ENCODE data around the gene ELF3. TPM values are rescaled to one million over a fixed set of nuclear protein-coding genes. Genes with fewer than 3 reads are reported as not detected.

ELF3 gene
- total and polyA plus RNA-seq, 10 of the 15 experiments (the other 5 are each of a cell fraction or from before 2014, with no cell fraction given): 0.07 to 14.3 (median 0.58) TPM; not detected in 1

- TF ChIP-seq CREB1 (IDR thresholded peaks at IDR 0.05; ENCODE audit: low read depth): 0 out of 2 replicates have a peak, but pooled peaks have one; percentile 7
- no peak for TF ChIP-seq HCFC1 (IDR thresholded peaks at IDR 0.05; ENCODE audit: low read length)
- no peak for TF ChIP-seq E2F8 (IDR thresholded peaks at IDR 0.05; ENCODE audit: low read depth, partially characterized antibody)
- TF ChIP-seq TAF1 (IDR thresholded peaks at IDR 0.05; ENCODE audit: borderline replicate concordance, low read depth, low read length): peak; percentile 62; the same call in 1 of the 2 replicates
- TF ChIP-seq ZNF207 (IDR thresholded peaks at IDR 0.05; ENCODE audit: borderline replicate concordance): no peak
- no peak for TF ChIP-seq JUNB (IDR thresholded peaks at IDR 0.05)
- TF ChIP-seq DPF2 (IDR thresholded peaks at IDR 0.05): peak; percentile 86
- TF ChIP-seq HDAC6 (IDR thresholded peaks at IDR 0.05; ENCODE audit: unreplicated experiment): no peak
- peak; percentile 38; the same call in 1 of the 2 replicates for TF ChIP-seq BACH1 (IDR thresholded peaks at IDR 0.05; ENCODE audit: borderline replicate concordance)
- no peak for TF ChIP-seq E4F1 (IDR thresholded peaks at IDR 0.05; ENCODE audit: borderline replicate concordance, partially characterized antibody)
- TF ChIP-seq RBBP5 (conservative IDR thresholded peaks at IDR 0.05): no peak
- peak; percentile 32; the same call in 1 of the 2 replicates for TF ChIP-seq ASH2L (IDR thresholded peaks at IDR 0.05; ENCODE audit: borderline replicate concordance, low read depth)
- no peak for TF ChIP-seq SMAD5 (IDR thresholded peaks at IDR 0.05; ENCODE audit: low read depth)
- no peak for TF ChIP-seq SP1 (IDR thresholded peaks at IDR 0.05; ENCODE audit: low read depth, low read length)
- TF ChIP-seq GATAD2B (conservative IDR thresholded peaks at IDR 0.05; ENCODE audit: low read depth): peak; percentile 92
- no peak for TF ChIP-seq ATF3 (IDR thresholded peaks at IDR 0.05; ENCODE audit: borderline replicate concordance, extremely low read depth, low read depth, low read length)
- TF ChIP-seq ZBED1 (IDR thresholded peaks at IDR 0.05; ENCODE audit: borderline replicate concordance): no peak
- no peak for TF ChIP-seq CBFB (IDR thresholded peaks at IDR 0.05; ENCODE audit: low read depth)
- TF ChIP-seq EP300 (IDR thresholded peaks at IDR 0.05; ENCODE audit: borderline replicate concordance in 1 of 2, control insufficient read depth in 1 of 2, low read depth in 2 of 2, low read length in 2 of 2): no peak
- TF ChIP-seq LARP7 (IDR thresholded peaks at IDR 0.05): peak; percentile 84; the same call in 1 of the 2 replicates
- TF ChIP-seq CHD1 (IDR thresholded peaks at IDR 0.05; ENCODE audit: low read depth, low read length): no peak
- TF ChIP-seq WRNIP1 (IDR thresholded peaks at IDR 0.05; ENCODE audit: borderline replicate concordance, low read depth, low read length): no peak
Observed at GRCh38 chr1:201982623-201983379, 27.6 kb upstream of the ELF3 start, which contains the start of gene RNPEP (continued).
